ENCODE data around the gene GATA3.
A peak's percentile ranks its signal among the peaks of the same experiment; 100 is the strongest.
"Not testable (repeated sequence)": the region's sequence is repeated elsewhere in the genome, so short reads cannot be mapped to it uniquely, and the experiment has no call there.

The GATA3 gene

GRCh38 chr10:8054494-8055407 lies at the start of gene GATA3:
GATA3 (plus strand) TSS chr10:8054688; CDS start chr10:8055656, 968 bp downstream.
- H3K9ac ChIP-seq (ENCODE audit: low read depth, low read length) = no peak within 1 kb of the TSS
- peaks cover 99% of the 10 kb centered on the region for H3K27me3 ChIP-seq (ENCODE audit: insufficient read depth, low read length)
- peaks cover 32% of the 10 kb centered on the region for H3K4me1 ChIP-seq (ENCODE audit: insufficient read depth, low read length)
- peak within 1 kb of the TSS; percentile 60 for H3K4me3 ChIP-seq (ENCODE audit: low read length)
- H3K36me3 ChIP-seq (ENCODE audit: insufficient read depth, low read depth, low read length) = no peaks in the 10 kb centered on the region
- H3K9me3 ChIP-seq (ENCODE audit: insufficient read depth, low read depth, low read length) = peaks cover 3% of the 10 kb centered on the region; the same call in 1 of the 2 replicates
- H3K27ac ChIP-seq (ENCODE audit: low read length) = no peak within 1 kb of the TSS

GRCh38 chr10:8006274-8006999 lies 48.1 kb upstream of the GATA3 start:
- Histone ChIP-seq H3K4me3 (ENCODE audit: low read length) (no peak overlapping the region), H3K9me3 (ENCODE audit: insufficient read depth, low read depth, low read length) (peaks cover 14% of the 10 kb centered on the region), H3K36me3 (ENCODE audit: insufficient read depth, low read depth, low read length) (peaks cover 6% of the 10 kb centered on the region; the same call in 1 of the 2 replicates), H3K27me3 (ENCODE audit: insufficient read depth, low read length) (no peaks in the 10 kb centered on the region), H3K4me1 (ENCODE audit: insufficient read depth, low read length) (no peaks in the 10 kb centered on the region), H3K9ac (ENCODE audit: low read depth, low read length) (no peak overlapping the region), H3K27ac (ENCODE audit: low read length) (no peak overlapping the region)

- peaks cover 9% of the 10 kb centered on the region for H3K9me3 ChIP-seq (ENCODE audit: insufficient read depth, low read depth, low read length)
- H3K4me1 ChIP-seq (ENCODE audit: insufficient read depth, low read length) = 0 out of 2 replicates have a peak, but pooled peaks cover 1% of the 10 kb centered on the region
- H3K27ac ChIP-seq (ENCODE audit: low read length) = no peak overlapping the region
- H3K9ac ChIP-seq (ENCODE audit: low read depth, low read length) = no peak overlapping the region
- H3K4me3 ChIP-seq (ENCODE audit: low read length) = no peak overlapping the region
- H3K27me3 ChIP-seq (ENCODE audit: insufficient read depth, low read length) = no peaks in the 10 kb centered on the region
- H3K36me3 ChIP-seq (ENCODE audit: insufficient read depth, low read depth, low read length) = peaks cover 7% of the 10 kb centered on the region; the same call in 1 of the 2 replicates
Measured at GRCh38 chr10:8009031-8009430, 45.5 kb upstream of the GATA3 start.

GRCh38 chr10:8013006-8013405 lies 41.5 kb upstream of the GATA3 start:
- peaks cover 19% of the 10 kb centered on the region for H3K36me3 ChIP-seq (ENCODE audit: insufficient read depth, low read depth, low read length)
- no peak overlapping the region for H3K4me3 ChIP-seq (ENCODE audit: low read length)
- H3K27ac ChIP-seq (ENCODE audit: low read length) = no peak overlapping the region

GRCh38 chr10:8013619-8014018 lies 40.9 kb upstream of the GATA3 start:
- no peaks in the 10 kb centered on the region for H3K27me3 ChIP-seq (ENCODE audit: insufficient read depth, low read length)
- no peaks in the 10 kb centered on the region for H3K9me3 ChIP-seq (ENCODE audit: insufficient read depth, low read depth, low read length)
- H3K9ac ChIP-seq (ENCODE audit: low read depth, low read length) = no peak overlapping the region
- H3K36me3 ChIP-seq (ENCODE audit: insufficient read depth, low read depth, low read length) = peaks cover 19% of the 10 kb centered on the region
- H3K27ac ChIP-seq (ENCODE audit: low read length) = no peak overlapping the region
- no peak overlapping the region for H3K4me3 ChIP-seq (ENCODE audit: low read length)
- peaks cover 10% of the 10 kb centered on the region for H3K4me1 ChIP-seq (ENCODE audit: insufficient read depth, low read length)

More at GRCh38 chr10:8013006-8013405, 41.5 kb upstream of the GATA3 start:
- no peaks in the 10 kb centered on the region for H3K9me3 ChIP-seq (ENCODE audit: insufficient read depth, low read depth, low read length)
- peaks cover 10% of the 10 kb centered on the region for H3K4me1 ChIP-seq (ENCODE audit: insufficient read depth, low read length)
- H3K27me3 ChIP-seq (ENCODE audit: insufficient read depth, low read length) = no peaks in the 10 kb centered on the region
- H3K9ac ChIP-seq (ENCODE audit: low read depth, low read length) = no peak overlapping the region

GRCh38 chr10:8014649-8015048 lies 39.8 kb upstream of the GATA3 start:
- H3K4me3 ChIP-seq (ENCODE audit: low read length) = no peak overlapping the region
- H3K27ac ChIP-seq (ENCODE audit: low read length) = no peak overlapping the region
- peaks cover 10% of the 10 kb centered on the region for H3K4me1 ChIP-seq (ENCODE audit: insufficient read depth, low read length)
- H3K9ac ChIP-seq (ENCODE audit: low read depth, low read length) = no peak overlapping the region
- H3K9me3 ChIP-seq (ENCODE audit: insufficient read depth, low read depth, low read length) = no peaks in the 10 kb centered on the region
- H3K27me3 ChIP-seq (ENCODE audit: insufficient read depth, low read length) = no peaks in the 10 kb centered on the region
- H3K36me3 ChIP-seq (ENCODE audit: insufficient read depth, low read depth, low read length) = peaks cover 19% of the 10 kb centered on the region

- peaks cover 10% of the 10 kb centered on the region for H3K4me1 ChIP-seq (ENCODE audit: insufficient read depth, low read length)
- no peaks in the 10 kb centered on the region for H3K9me3 ChIP-seq (ENCODE audit: insufficient read depth, low read depth, low read length)
- no peak overlapping the region for H3K27ac ChIP-seq (ENCODE audit: low read length)
- peaks cover 13% of the 10 kb centered on the region for H3K36me3 ChIP-seq (ENCODE audit: insufficient read depth, low read depth, low read length)
- no peaks in the 10 kb centered on the region for H3K27me3 ChIP-seq (ENCODE audit: insufficient read depth, low read length)
- H3K4me3 ChIP-seq (ENCODE audit: low read length) = no peak overlapping the region
- H3K9ac ChIP-seq (ENCODE audit: low read depth, low read length) = no peak overlapping the region
Measured at GRCh38 chr10:8017277-8017676, 37.2 kb upstream of the GATA3 start.

- Histone ChIP-seq H3K27ac (ENCODE audit: low read length) (no peak overlapping the region), H3K9me3 (ENCODE audit: insufficient read depth, low read depth, low read length) (no peaks in the 10 kb centered on the region), H3K4me1 (ENCODE audit: insufficient read depth, low read length) (no peaks in the 10 kb centered on the region), H3K9ac (ENCODE audit: low read depth, low read length) (no peak overlapping the region), H3K4me3 (ENCODE audit: low read length) (no peak overlapping the region), H3K36me3 (ENCODE audit: insufficient read depth, low read depth, low read length) (no peaks in the 10 kb centered on the region), H3K27me3 (ENCODE audit: insufficient read depth, low read length) (no peaks in the 10 kb centered on the region)
Measured at GRCh38 chr10:8023321-8023720, 31.2 kb upstream of the GATA3 start.

GRCh38 chr10:8023851-8024250 lies 30.6 kb upstream of the GATA3 start:
- Histone ChIP-seq H3K9me3 (ENCODE audit: insufficient read depth, low read depth, low read length) (no peaks in the 10 kb centered on the region), H3K36me3 (ENCODE audit: insufficient read depth, low read depth, low read length) (no peaks in the 10 kb centered on the region), H3K9ac (ENCODE audit: low read depth, low read length) (no peak overlapping the region), H3K27ac (ENCODE audit: low read length) (no peak overlapping the region), H3K4me3 (ENCODE audit: low read length) (no peak overlapping the region), H3K27me3 (ENCODE audit: insufficient read depth, low read length) (no peaks in the 10 kb centered on the region), H3K4me1 (ENCODE audit: insufficient read depth, low read length) (no peaks in the 10 kb centered on the region)

- no peaks in the 10 kb centered on the region for H3K36me3 ChIP-seq (ENCODE audit: insufficient read depth, low read depth, low read length)
- H3K27me3 ChIP-seq (ENCODE audit: insufficient read depth, low read length) = peaks cover 14% of the 10 kb centered on the region
- no peaks in the 10 kb centered on the region for H3K4me1 ChIP-seq (ENCODE audit: insufficient read depth, low read length)
- no peak overlapping the region for H3K9ac ChIP-seq (ENCODE audit: low read depth, low read length)
- H3K4me3 ChIP-seq (ENCODE audit: low read length) = no peak overlapping the region
- no peak overlapping the region for H3K27ac ChIP-seq (ENCODE audit: low read length)
- H3K9me3 ChIP-seq (ENCODE audit: insufficient read depth, low read depth, low read length) = no peaks in the 10 kb centered on the region
Measured at GRCh38 chr10:8026349-8027259, 27.9 kb upstream of the GATA3 start.

GRCh38 chr10:8031211-8031610 lies 23.3 kb upstream of the GATA3 start:
- H3K36me3 ChIP-seq (ENCODE audit: insufficient read depth, low read depth, low read length); H3K4me1 ChIP-seq (ENCODE audit: insufficient read depth, low read length); H3K27ac ChIP-seq (ENCODE audit: low read length); H3K9ac ChIP-seq (ENCODE audit: low read depth, low read length); H3K4me3 ChIP-seq (ENCODE audit: low read length); H3K9me3 ChIP-seq (ENCODE audit: insufficient read depth, low read depth, low read length): not testable (repeated sequence)
- H3K27me3 ChIP-seq (ENCODE audit: insufficient read depth, low read length) = peaks cover 60% of the 10 kb centered on the region

Measured in iPS-20b (cell line).